ENCODE data around the gene NAV2.

Gene NAV2

DNA sequence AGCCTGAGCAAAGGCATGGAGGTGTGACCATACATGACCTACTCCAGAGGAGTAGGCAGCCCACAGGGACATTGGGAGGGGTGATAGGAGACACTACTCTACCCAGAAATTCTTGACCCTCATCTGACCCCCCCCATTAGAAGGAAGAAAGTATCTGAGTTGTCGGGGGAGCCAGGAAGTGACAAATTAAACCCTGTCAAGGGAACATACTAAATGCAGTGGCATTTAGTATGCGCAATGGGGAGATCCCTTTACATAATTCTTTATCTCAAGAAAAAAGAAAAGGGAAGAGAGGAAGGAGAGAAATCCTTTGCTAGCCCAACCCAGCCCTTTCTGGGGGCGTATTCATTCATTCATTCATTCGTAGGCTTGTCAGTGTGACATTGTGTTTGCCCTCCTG lies 58.8 kb downstream of the NAV2 start:
- POLR2A ChIA-PET, result no interaction called here
- DNase-seq (ENCODE audit: extremely low spot score), result no peak
- TF ChIP-seq, protein P1, sequence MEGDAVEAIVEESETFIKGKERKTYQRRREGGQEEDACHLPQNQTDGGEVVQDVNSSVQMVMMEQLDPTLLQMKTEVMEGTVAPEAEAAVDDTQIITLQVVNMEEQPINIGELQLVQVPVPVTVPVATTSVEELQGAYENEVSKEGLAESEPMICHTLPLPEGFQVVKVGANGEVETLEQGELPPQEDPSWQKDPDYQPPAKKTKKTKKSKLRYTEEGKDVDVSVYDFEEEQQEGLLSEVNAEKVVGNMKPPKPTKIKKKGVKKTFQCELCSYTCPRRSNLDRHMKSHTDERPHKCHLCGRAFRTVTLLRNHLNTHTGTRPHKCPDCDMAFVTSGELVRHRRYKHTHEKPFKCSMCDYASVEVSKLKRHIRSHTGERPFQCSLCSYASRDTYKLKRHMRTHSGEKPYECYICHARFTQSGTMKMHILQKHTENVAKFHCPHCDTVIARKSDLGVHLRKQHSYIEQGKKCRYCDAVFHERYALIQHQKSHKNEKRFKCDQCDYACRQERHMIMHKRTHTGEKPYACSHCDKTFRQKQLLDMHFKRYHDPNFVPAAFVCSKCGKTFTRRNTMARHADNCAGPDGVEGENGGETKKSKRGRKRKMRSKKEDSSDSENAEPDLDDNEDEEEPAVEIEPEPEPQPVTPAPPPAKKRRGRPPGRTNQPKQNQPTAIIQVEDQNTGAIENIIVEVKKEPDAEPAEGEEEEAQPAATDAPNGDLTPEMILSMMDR (IDR thresholded peaks at IDR 0.05; ENCODE audit: control extremely low read depth, extremely low read depth, low read depth, missing control alignments), result no peak
- CTCF ChIA-PET, result no interaction called here

DNA sequence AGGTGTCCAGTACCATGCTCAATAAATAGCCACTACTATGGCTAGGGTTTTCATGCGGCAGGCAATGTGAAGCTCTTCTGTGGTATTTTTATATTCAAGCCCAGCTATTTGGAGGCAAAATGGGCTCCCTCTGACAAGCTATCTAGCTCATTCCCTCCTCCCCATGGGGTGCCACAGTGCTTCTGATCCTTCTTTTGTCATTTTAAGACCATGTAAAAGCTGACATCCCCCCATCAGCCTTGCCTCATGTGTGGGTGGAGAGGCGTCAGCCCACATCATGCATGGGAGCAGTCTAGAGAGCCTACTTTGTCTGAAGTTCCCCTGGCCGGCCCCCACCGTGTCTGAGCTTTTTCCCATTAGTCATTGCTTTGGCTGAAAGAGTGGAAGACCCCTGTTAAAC lies 59.8 kb downstream of the NAV2 start:
- TF ChIP-seq, protein P1 (IDR thresholded peaks at IDR 0.05; ENCODE audit: control extremely low read depth, extremely low read depth, low read depth, missing control alignments), result no peak
- CTCF ChIA-PET, result interaction anchor here (0.5 to 1.9 kb wide), 3 partner anchors 8 to 215 kb away, joined by 3 to 5 read pairs (median 5); no protein-coding TSS in a partner anchor
- POLR2A ChIA-PET, result no interaction called here
- no peak for DNase-seq (ENCODE audit: extremely low spot score)

DNA sequence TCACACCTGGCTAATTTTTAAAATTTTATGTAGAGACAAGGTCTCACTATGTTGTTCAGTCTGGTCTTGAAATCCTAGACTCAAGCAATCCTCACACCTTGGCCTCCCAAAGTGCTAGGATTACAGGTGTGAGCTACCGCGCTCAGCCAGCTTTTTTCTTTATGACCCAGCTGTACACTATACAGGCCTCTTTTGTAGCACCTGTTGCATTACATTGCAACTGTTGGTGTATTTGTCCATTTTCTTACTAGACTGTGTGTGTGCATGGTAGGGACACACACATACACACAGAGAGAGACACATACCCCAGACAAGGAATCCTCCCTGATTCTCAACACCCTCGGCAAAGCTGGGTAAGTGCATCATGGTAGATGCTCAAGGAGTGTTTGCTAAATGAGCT lies 61.7 kb downstream of the NAV2 start:
- ChIA-PET POLR2A (no interaction called here), CTCF (interaction anchor here (0.9 to 1.9 kb wide), 7 partner anchors 8 to 217 kb away, joined by 3 to 5 read pairs (median 4); no protein-coding TSS in a partner anchor)
- TF ChIP-seq, protein P1 (IDR thresholded peaks at IDR 0.05; ENCODE audit: control extremely low read depth, extremely low read depth, low read depth, missing control alignments), result no peak

DNA sequence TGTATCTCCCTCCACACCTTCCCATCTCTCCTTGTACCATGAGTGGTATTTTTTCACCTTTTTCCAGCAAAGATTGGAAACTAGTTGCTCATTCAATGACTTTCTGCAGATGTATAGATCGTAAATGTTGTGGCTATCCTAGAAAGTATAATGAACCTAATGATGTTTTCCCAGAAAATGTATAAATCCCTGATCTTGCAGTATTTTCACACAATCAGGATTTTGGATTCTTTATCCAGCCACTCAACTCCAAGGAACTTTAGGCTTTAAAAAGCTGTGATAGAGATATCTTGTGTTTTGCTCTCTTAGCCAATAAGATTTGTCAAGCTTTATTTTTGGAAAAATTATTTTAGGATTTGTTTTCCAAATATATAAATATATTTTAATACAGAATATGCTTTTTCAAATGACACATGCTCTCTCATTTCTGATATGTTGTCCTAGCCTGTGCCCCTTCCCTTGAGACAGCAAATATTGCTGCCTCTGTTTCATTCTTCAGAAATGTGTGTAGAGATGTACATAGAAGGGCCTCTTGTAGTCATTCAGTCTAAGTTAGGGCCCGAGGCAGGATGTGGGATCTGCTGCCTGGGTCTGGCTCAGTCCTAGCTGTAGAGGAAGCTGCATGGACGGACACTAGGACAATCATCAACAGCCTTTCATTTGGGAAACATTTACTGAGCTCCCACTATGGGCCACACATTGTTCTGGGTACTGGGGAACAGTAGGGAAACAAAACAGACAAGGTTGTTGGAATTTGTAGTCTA lies 62.4 kb downstream of the NAV2 start:
- ChIA-PET POLR2A (no interaction called here), CTCF (interaction anchor here (1.1 to 1.8 kb wide), 4 partner anchors 9 to 217 kb away, joined by 3 to 5 read pairs (median 4); no protein-coding TSS in a partner anchor)
- TF ChIP-seq, protein P1 (IDR thresholded peaks at IDR 0.05; ENCODE audit: control extremely low read depth, extremely low read depth, low read depth, missing control alignments), result no peak
- DNase-seq (ENCODE audit: extremely low spot score), result no peak

More for the DNA sequence above, 61.7 kb downstream of the NAV2 start:
- no peak for DNase-seq (ENCODE audit: extremely low spot score)

DNA sequence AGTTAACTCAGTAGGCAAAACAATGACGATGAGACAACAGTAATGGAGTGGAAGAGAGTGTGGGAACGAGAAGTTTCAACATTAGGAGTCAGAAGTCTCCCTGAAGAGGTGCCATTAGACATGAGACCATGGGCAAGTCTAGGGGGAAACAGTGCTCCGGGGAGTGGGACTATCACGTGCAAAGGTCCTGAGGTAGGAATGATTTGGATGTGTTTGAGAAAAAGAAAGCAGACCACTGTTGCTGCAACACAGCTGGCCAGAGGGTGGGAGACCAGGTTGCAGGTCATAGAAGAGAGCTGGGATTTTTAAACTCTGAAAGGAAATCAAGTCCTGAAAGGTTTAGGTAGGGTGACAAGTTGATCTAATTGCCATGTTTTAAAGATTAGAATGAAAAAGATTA lies 63.0 kb downstream of the NAV2 start:
- POLR2A ChIA-PET, result no interaction called here
- DNase-seq (ENCODE audit: extremely low spot score), result no peak
- TF ChIP-seq, protein P1 (IDR thresholded peaks at IDR 0.05; ENCODE audit: control extremely low read depth, extremely low read depth, low read depth, missing control alignments), result no peak
- CTCF ChIA-PET, result interaction anchor here (1.4 to 1.8 kb wide), 2 partner anchors 212 to 218 kb away, joined by 4 to 5 read pairs; no protein-coding TSS in a partner anchor

DNA sequence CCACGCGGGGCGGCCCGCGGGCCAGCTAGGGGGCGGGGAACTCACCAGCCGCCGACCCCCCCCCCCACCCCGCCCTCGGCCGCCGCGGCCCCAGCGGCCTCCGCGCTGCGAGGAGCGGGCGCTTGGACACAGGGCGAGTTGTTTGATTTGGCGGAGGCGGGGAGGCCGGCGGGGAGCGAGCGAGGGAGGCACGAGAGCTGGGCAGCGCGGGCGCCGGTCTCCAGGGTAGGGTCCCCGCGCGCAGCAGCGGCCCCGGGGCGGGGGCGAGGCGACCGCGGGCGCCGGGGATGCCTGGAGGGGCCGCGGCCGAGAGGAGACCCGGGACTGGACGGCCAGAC lies 64.4 kb downstream of the NAV2 start:
- CTCF ChIA-PET, result interaction anchor here (0.7 kb wide), 1 partner anchor 126 kb away, joined by 3 read pairs; no protein-coding TSS in a partner anchor
- DNase-seq (ENCODE audit: extremely low spot score), result peak; percentile 48
- POLR2A ChIA-PET, result no interaction called here
- TF ChIP-seq, protein P1 (IDR thresholded peaks at IDR 0.05; ENCODE audit: control extremely low read depth, extremely low read depth, low read depth, missing control alignments), result no peak

Data from GM10248 (cell line).